Ovary (tissue), 9 donors: ENCODE results near the gene MED31. TPM values are rescaled to one million over a fixed set of nuclear protein-coding genes. Genes with fewer than 3 reads are reported as not detected.

Source experiments
- DNase-seq, 5 donors: peaks; one replicate each; pipeline ENCODE4 v3.0.0-alpha.2; 2019 to 2020
- H3K27ac ChIP-seq, 2 donors: fragments of 200-600 bp; one replicate each; pipeline versions ENCODE4 v1.5.1 to v1.8.0; 2019 to 2022
- H3K27me3 ChIP-seq: fragments of 200-600 bp; one replicate; pipeline ENCODE4 v1.8.0; 2022
- H3K36me3 ChIP-seq: fragments of 200-600 bp; sonication (generic); one replicate; pipeline ENCODE4 v1.5.1; 2019
- H3K4me1 ChIP-seq: one replicate; pipeline ENCODE4 v1.8.1; 2013; ENCODE audit warnings: mild to moderate bottlenecking, moderate library complexity; ENCODE audit not compliant: insufficient read depth
- H3K4me3 ChIP-seq: fragments of 200-600 bp; sonication (generic); one replicate; pipeline ENCODE4 v1.5.1; 2017
- H3K9me3 ChIP-seq, 2 donors: fragments of 200-600 bp in 1 of 2; sonication (generic) in 1 of 2; one replicate each; pipeline versions ENCODE4 v1.5.1 to v1.8.1; 2013 to 2019; ENCODE audit warnings: mild to moderate bottlenecking in 1 of 2, moderate library complexity in 1 of 2
- CTCF ChIP-seq, 3 donors: fragments of 450-650 bp in 2 of 3; fragments of 200-600 bp in 1 of 3; IDR thresholded peaks; one replicate each; pipeline versions ENCODE4 v1.5.1 to v1.8.0; 2016 to 2022; ENCODE audit warnings: antibody characterized with exemption in 3 of 3, mild to moderate bottlenecking in 1 of 3
- EP300 ChIP-seq: sonication (generic); formaldehyde crosslinking; IDR thresholded peaks from one replicate; pipeline ENCODE4 v1.6.1; 2017; ENCODE audit warnings: antibody characterized with exemption
- POLR2A ChIP-seq: fragments of 450-650 bp; IDR thresholded peaks from one replicate; pipeline ENCODE4 v1.6.1; 2017; ENCODE audit warnings: antibody characterized with exemption, mild to moderate bottlenecking, moderate library complexity
- WGBS, 3 donors: extraction: QIAGEN DNeasy Blood & Tissue Kit in 1 of 3; methylation state at CpG; one replicate each; pipeline versions ENCODE4 v1.1.5 to v1.1.7; 2013 to 2017; 5-methylcytosine and 5-hydroxymethylcytosine counted together
- intact Hi-C, 4 donors: fragments of 100-400 bp; cut with DNase I; formaldehyde crosslinking; loops; one replicate each; pipeline versions ENCODE4 v1.11.0 to v1.15.1; 2022 to 2023
- polyA plus RNA-seq, 2 donors: library from polyadenylated mRNA; stranded (reverse); fragments of 200-250 nt in 1 of 2; fragments of 350-450 nt in 1 of 2; fragmentation: Illumina TruSeq in 1 of 2; extraction: RNeasy Lipid Tissue Mini Kit (QIAGEN cat#74804) in 1 of 2; gene quantifications; one replicate each; pipeline ENCODE4 v1.2.3, GENCODE V29; 2013 to 2014
- total RNA-seq, 7 donors: library from RNA; depleted of rRNA in 2 of 7; stranded (reverse); fragments of >200 nt in 2 of 7; fragmentation: NEBNext Ultra II Directional in 3 of 7; extraction: Animal tissue kit (Norgen Biotek cat#: 25700) in 3 of 7; gene quantifications; one replicate each; pipeline versions ENCODE4 v1.1.0 to v1.2.4, GENCODE V29; 2016 to 2023
- donor health status: DM: no; HTN: no; CAD: no; lungs with moderate emphysema.
- donor health status: DM: no; HTN: no; CAD: no.
- donor health status: Bipolar disorder and iron deficiency.
- donor health status: DM: yes; HTN: yes; CAD: no.
- donor health status: DM: no; HTN: no; CAD: no.
- donor health status: DM: yes; HTN: yes; CAD: no.

Gene MED31
- total and polyA plus RNA-seq, 9 donors = 15.0 to 21.9 (median 17.1) TPM

- intact Hi-C loops = loop anchor here in 1 of 4 donors (10.0 kb wide), 1 partner anchor 164 kb away; the partner anchor contains the start of gene TEKT1
- no peak for DNase-seq
- Histone ChIP-seq H3K36me3 (no peaks in the 10 kb centered on the region), H3K9me3 (no peaks in the 10 kb centered on the region), H3K4me1 (peaks cover 3% of the 10 kb centered on the region), H3K4me3 (no peak overlapping the region), H3K27ac (no peak overlapping the region), H3K27me3 (no peaks in the 10 kb centered on the region)
- WGBS, 3 donors = 74 to 93% (median 89%) methylated on average over 6 of the region's 6 CpGs
- TF ChIP-seq CTCF (IDR thresholded peaks at IDR 0.05) = no peak
- TF ChIP-seq POLR2A = no peak
- TF ChIP-seq EP300 = no peak
Observed at GRCh38 chr17:6670999-6671398, 19.6 kb upstream of the MED31 start.

DNA sequence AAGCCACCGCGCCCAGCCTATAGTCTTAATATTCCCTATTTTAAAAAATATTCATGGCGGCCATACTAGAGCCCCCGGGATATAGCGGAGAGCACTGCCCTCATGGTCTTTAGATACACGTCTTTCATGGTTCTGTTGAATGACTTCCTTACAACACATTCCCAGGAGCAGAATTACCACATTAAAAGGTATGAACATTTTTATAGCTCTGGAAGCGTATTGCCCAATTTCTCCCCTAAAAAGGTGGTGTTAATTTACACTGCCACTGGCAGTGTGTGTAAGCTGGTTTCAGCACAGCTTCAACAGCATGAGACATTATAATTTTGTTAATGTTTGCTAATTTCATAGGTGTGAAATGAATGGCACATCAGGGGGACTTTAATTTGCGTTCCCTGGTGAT, 19.2 kb upstream of the MED31 start:
- intact Hi-C loops = loop anchor here in 1 of 4 donors (10.0 kb wide), 1 partner anchor 164 kb away; the partner anchor contains the start of gene TEKT1
- no peaks in the 10 kb centered on the region for H3K9me3 ChIP-seq
- H3K36me3 ChIP-seq = no peaks in the 10 kb centered on the region
- H3K27me3 ChIP-seq = no peaks in the 10 kb centered on the region
- DNase-seq = no peak
- H3K4me1 ChIP-seq = peaks cover 3% of the 10 kb centered on the region
- no peak overlapping the region for H3K27ac ChIP-seq
- no peak for TF ChIP-seq CTCF (IDR thresholded peaks at IDR 0.05)
- no peak for TF ChIP-seq POLR2A
- no peak for TF ChIP-seq EP300
- 93 to 96% (median 94%) methylated on average over 8 of the region's 8 CpGs for WGBS, 3 donors
- no peak overlapping the region for H3K4me3 ChIP-seq

DNA sequence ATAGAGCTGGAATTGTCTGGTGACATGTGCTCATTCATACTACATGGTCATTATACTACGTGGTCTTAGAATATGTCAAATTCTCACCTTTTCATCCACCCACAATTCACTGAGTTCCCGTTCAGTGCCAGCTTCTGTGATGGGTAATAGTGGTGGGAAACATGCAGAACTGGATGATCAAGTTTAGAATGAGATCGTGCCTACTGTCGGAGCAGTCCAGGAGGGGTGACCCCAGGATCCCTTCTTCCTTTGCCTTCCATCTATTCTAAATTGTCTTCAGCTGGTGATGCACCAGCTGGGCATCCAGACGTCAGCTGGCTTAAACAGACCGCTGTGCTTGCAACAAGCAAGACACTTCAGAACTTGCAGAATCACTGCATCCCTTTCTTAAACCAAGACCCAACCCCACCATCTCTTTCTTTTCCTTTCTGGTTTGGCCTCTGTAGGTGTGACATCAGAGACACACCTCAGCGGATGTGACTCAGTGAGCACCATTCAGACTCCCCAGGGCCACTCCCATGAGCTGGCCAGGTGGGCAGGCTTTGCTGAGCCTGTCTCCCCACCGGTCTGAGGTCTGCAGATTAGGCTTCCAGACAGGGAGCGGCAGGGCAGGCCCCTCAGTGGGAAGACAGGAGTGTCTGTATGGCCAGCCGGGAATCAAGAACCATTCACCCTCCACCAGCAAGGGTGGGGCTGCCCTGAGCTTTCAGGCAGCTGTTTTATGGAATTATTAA, 18.2 kb upstream of the MED31 start:
- TF ChIP-seq EP300 (no peak), POLR2A (no peak), CTCF (IDR thresholded peaks at IDR 0.05) (no peak)
- intact Hi-C loops = loop anchor here (5.0 to 10.0 kb wide), 9 partner anchors 85 to 343 kb away; partner anchors contain the start of genes ALOX12 (in 1 of the 4), RNASEK (in 1 of the 4), TEKT1 (in 1 of the 4) and XAF1 (in 1 of the 4)
- DNase-seq = no peak
- H3K4me3 ChIP-seq = no peak overlapping the region
- H3K27ac ChIP-seq = no peak overlapping the region
- 81 to 85% (median 81%) methylated on average over 10 of the region's 10 CpGs for WGBS, 3 donors
- no peaks in the 10 kb centered on the region for H3K9me3 ChIP-seq
- H3K27me3 ChIP-seq = no peaks in the 10 kb centered on the region
- no peaks in the 10 kb centered on the region for H3K36me3 ChIP-seq
- peaks cover 3% of the 10 kb centered on the region for H3K4me1 ChIP-seq

GRCh38 chr17:6668727-6669425, 17.5 kb upstream of the MED31 start:
- WGBS, 3 donors = 36 to 50% (median 43%) methylated on average over 14 of the region's 14 CpGs
- Histone ChIP-seq H3K27ac (no peak overlapping the region), H3K4me1 (peaks cover 3% of the 10 kb centered on the region), H3K27me3 (no peaks in the 10 kb centered on the region), H3K36me3 (no peaks in the 10 kb centered on the region), H3K4me3 (no peak overlapping the region), H3K9me3 (no peaks in the 10 kb centered on the region)
- no peak for DNase-seq
- intact Hi-C loops = loop anchor here (5.0 to 10.0 kb wide), 8 partner anchors 86 to 343 kb away; partner anchors contain the start of genes ALOX12 (in 1 of the 4), RNASEK (in 1 of the 4) and XAF1 (in 1 of the 4)
- no peak for TF ChIP-seq CTCF (IDR thresholded peaks at IDR 0.05)
- no peak for TF ChIP-seq EP300
- TF ChIP-seq POLR2A = no peak
